GM23248 (cell line): ENCODE data around the gene AP3B1. TPM values are rescaled to one million over a fixed set of nuclear protein-coding genes. Genes with fewer than 3 reads are reported as not detected.

Experiments
- DNase-seq: peaks from one replicate; pipeline ENCODE4 v3.0.0-alpha.2; 2015
- H2AFZ ChIP-seq: fragments of 200-600 bp; sonication (generic); 2 replicates; pipeline ENCODE4 v1.6.1; 2016; ENCODE audit warnings: antibody characterized with exemption
- H3F3A ChIP-seq: fragments of 200-600 bp; sonication (generic); 2 replicates; pipeline ENCODE4 v1.6.1; 2016; ENCODE audit warnings: mild to moderate bottlenecking, antibody characterized with exemption, mixed run types; ENCODE audit not compliant: insufficient read depth
- H3K27ac ChIP-seq: fragments of 200-600 bp; sonication (generic); 2 replicates; pipeline ENCODE4 v1.5.1; 2016; ENCODE audit warnings: mild to moderate bottlenecking
- H3K27me3 ChIP-seq: fragments of 200-600 bp; sonication (generic); replicated peaks from 2 replicates; pipeline ENCODE4 v1.6.1; 2016; ENCODE audit warnings: mild to moderate bottlenecking; ENCODE audit not compliant: insufficient read depth
- H3K36me3 ChIP-seq: fragments of 200-600 bp; sonication (generic); 2 replicates; pipeline ENCODE4 v1.6.1; 2016; ENCODE audit warnings: low read depth, mild to moderate bottlenecking
- H3K4me1 ChIP-seq: fragments of 200-600 bp; sonication (generic); 2 replicates; pipeline ENCODE4 v1.6.1; 2016; ENCODE audit warnings: mild to moderate bottlenecking; ENCODE audit not compliant: insufficient read depth
- H3K4me2 ChIP-seq: fragments of 200-600 bp; sonication (generic); one replicate; pipeline ENCODE4 v1.6.1; 2016; ENCODE audit warnings: mild to moderate bottlenecking; ENCODE audit not compliant: unreplicated experiment
- H3K4me3 ChIP-seq: fragments of 200-600 bp; sonication (generic); 2 replicates; pipeline ENCODE4 v1.5.1; 2016; ENCODE audit warnings: mild to moderate bottlenecking
- H3K79me2 ChIP-seq: fragments of 200-600 bp; sonication (generic); 2 replicates; pipeline ENCODE4 v1.6.1; 2016; ENCODE audit warnings: mild to moderate bottlenecking; ENCODE audit not compliant: insufficient read depth
- H3K9ac ChIP-seq: fragments of 200-600 bp; sonication (generic); 2 replicates; pipeline ENCODE4 v1.6.1; 2016; ENCODE audit warnings: mild to moderate bottlenecking
- H3K9me2 ChIP-seq: fragments of 200-600 bp; sonication (generic); 2 replicates; pipeline ENCODE4 v1.6.1; 2016; ENCODE audit warnings: mixed run types, mild to moderate bottlenecking, moderate library complexity; ENCODE audit not compliant: insufficient read depth
- H3K9me3 ChIP-seq: fragments of 200-600 bp; sonication (generic); one replicate; pipeline ENCODE4 v1.6.1; 2017; ENCODE audit warnings: low read depth
- H4K20me1 ChIP-seq: fragments of 200-600 bp; sonication (generic); 2 replicates; pipeline ENCODE4 v1.6.0; 2016; ENCODE audit not compliant: insufficient read depth
- EZH2 ChIP-seq: fragments of 200-600 bp; sonication (generic); IDR thresholded peaks from 2 replicates; pipeline ENCODE4 v1.6.1; 2018; ENCODE audit warnings: antibody characterized with exemption, mild to moderate bottlenecking; ENCODE audit not compliant: insufficient read depth, poor library complexity, severe bottlenecking
- EZH2phosphoT487 ChIP-seq: fragments of 200-600 bp; sonication (generic); IDR thresholded peaks from 2 replicates; pipeline ENCODE4 v1.6.1; 2018; ENCODE audit warnings: antibody characterized with exemption, moderate library complexity, mild to moderate bottlenecking, low read depth; ENCODE audit not compliant: insufficient read depth
- WGBS, 2 experiments: methylation state at CpG; one replicate each; pipeline ENCODE4 v1.1.6; 2015 to 2017; ENCODE audit warnings: low lambda C conversion rate in 2 of 2, low coverage in 1 of 2; ENCODE audit errors: missing lambda C conversion rate in 2 of 2; 5-methylcytosine and 5-hydroxymethylcytosine counted together
- in situ Hi-C: fragments of 300-500 bp; cut with MboI; formaldehyde crosslinking; loops from 2 replicates; pipeline ENCODE4 v1.15.0; 2020
- polyA plus RNA-seq: library from polyadenylated mRNA; unstranded; fragments of >200 nt; fragmentation: Nextera tagmentation; extraction: Ambion mirVana; gene quantifications from 2 replicates; pipeline ENCODE4 v1.2.1, GENCODE V29; 2016
- total RNA-seq: library from RNA; depleted of rRNA; stranded (reverse); fragments of >200 nt; shearing (Covaris generic); gene quantifications from 2 replicates; pipeline ENCODE4 v1.2.3, GENCODE V29; 2014

Gene AP3B1
- total and polyA plus RNA-seq, 2 experiments from 2014 or later, result 40.3 to 49.7 TPM

DNA sequence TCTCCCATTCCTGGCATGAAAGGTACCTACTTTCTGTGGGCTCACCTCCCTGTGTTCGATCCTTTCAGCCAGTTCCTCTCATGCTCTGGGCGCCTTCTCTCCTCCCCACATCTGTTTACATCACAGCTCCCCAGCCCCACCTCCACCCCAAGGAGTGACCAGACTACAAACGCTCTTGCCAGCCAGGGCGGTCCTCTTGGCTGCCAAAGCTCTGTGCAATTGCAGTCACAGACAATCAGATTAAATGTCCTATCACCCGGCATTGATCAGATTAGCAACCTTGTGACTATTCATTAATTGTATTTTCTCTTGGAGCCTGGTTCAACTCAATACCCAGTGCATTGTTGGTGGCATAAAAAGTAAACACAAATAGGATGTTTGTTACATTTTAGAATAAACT, 307.2 kb downstream of the AP3B1 start:
- Histone ChIP-seq H3K27me3 (no peaks in the 10 kb centered on the region), H3K4me1 (no peaks in the 10 kb centered on the region), H3K36me3 (no peaks in the 10 kb centered on the region), H3K9me3 (no peaks in the 10 kb centered on the region), H3K9me2 (no peaks in the 10 kb centered on the region), H3F3A (no peaks in the 10 kb centered on the region), H3K27ac (no peak overlapping the region), H2AFZ (no peak overlapping the region), H3K9ac (no peak overlapping the region), H3K79me2 (no peaks in the 10 kb centered on the region), H3K4me2 (no peak overlapping the region), H4K20me1 (no peaks in the 10 kb centered on the region), H3K4me3 (no peak overlapping the region)
- in situ Hi-C loops, result no loop called here
- TF ChIP-seq EZH2phosphoT487, result no peak
- TF ChIP-seq EZH2, result no peak
- DNase-seq, result no peak
- 47 to 55% methylated on average over 5 of the region's 5 CpGs for WGBS, 2 experiments

DNA sequence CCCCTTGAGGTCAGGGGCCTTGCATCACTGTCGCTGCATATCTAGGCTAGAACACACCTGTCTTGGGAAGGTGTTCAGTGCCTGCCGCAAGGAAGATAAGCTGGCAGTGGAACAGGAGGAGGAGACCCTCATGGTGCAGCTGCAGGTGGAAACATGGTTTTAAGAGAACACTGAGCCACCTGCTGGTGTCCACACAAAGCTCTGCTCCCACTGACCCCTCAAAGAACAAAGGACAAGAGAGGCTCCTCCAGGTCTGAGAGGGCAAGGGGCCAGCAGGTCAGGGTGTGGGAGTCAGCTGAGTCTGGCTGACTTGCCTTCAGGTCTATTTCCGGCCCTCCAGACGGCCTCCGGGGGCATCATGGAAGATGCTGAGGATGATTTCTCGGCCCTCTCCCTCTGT, 308.2 kb downstream of the AP3B1 start:
- H3K4me3 ChIP-seq, result no peak overlapping the region
- no peak overlapping the region for H3K4me2 ChIP-seq
- H3K9me2 ChIP-seq, result no peaks in the 10 kb centered on the region
- no peaks in the 10 kb centered on the region for H3K27me3 ChIP-seq
- H3K36me3 ChIP-seq, result no peaks in the 10 kb centered on the region
- no peaks in the 10 kb centered on the region for H3K9me3 ChIP-seq
- no peak for TF ChIP-seq EZH2phosphoT487
- 94 to 95% methylated on average over 6 of the region's 6 CpGs for WGBS, 2 experiments
- no peaks in the 10 kb centered on the region for H3K79me2 ChIP-seq
- no peak overlapping the region for H3K27ac ChIP-seq
- H4K20me1 ChIP-seq, result no peaks in the 10 kb centered on the region
- H3K9ac ChIP-seq, result no peak overlapping the region
- no peak overlapping the region for H2AFZ ChIP-seq
- H3K4me1 ChIP-seq, result no peaks in the 10 kb centered on the region
- no peak for DNase-seq
- no peaks in the 10 kb centered on the region for H3F3A ChIP-seq
- in situ Hi-C loops, result no loop called here

DNA sequence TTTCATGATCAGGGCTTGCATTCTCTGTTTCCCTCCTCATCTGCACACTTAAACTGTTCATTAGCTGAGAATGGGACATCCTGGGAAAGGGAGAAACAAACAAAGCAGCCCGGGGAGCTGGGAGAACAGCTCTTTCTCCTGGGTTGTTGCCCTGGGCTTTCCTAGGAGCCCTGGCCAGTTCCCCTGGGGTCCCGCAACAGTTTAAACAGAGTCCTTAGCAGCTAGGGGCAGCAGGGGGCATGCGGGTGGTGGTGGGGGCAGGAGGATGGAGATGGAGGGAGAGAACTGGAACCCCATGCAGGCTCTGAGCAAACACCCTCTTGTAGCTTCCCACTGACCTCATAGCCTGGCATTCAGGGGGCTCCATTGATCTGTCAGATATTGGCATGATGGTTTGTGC, 309.3 kb downstream of the AP3B1 start:
- Histone ChIP-seq H3K9me3 (no peaks in the 10 kb centered on the region), H3K4me3 (no peak overlapping the region), H3K79me2 (no peaks in the 10 kb centered on the region), H3K9ac (no peak overlapping the region), H3F3A (no peaks in the 10 kb centered on the region), H3K9me2 (no peaks in the 10 kb centered on the region), H3K4me2 (no peak overlapping the region), H3K4me1 (no peaks in the 10 kb centered on the region), H4K20me1 (no peaks in the 10 kb centered on the region), H3K36me3 (no peaks in the 10 kb centered on the region), H3K27me3 (no peaks in the 10 kb centered on the region), H3K27ac (no peak overlapping the region), H2AFZ (no peak overlapping the region)
- TF ChIP-seq EZH2phosphoT487, result no peak
- no peak for TF ChIP-seq EZH2
- in situ Hi-C loops, result no loop called here
- no peak for DNase-seq
- 58 to 62% methylated on average over 2 to 3 of the region's 3 CpGs for WGBS, 2 experiments

DNA sequence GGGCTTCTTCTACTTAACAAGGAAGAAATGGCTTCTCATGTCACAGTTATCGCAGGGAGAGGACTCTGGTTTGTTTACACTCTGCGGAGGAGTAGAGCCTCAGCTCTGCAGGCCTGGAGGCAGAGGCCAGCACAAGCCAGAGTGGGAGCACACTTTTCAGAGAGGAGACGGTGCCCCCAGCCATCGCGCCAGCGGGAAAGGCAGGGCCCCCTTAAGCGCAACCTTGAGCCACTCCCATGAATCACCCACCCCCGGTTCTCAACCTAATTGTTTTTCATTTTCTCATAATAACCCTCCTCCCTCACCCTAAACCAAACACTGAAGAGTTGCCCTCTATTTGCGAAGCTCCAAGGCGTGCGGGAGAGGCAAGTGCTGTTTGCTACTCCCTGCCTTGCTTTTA, 309.9 kb downstream of the AP3B1 start:
- no peaks in the 10 kb centered on the region for H3K9me2 ChIP-seq
- H3K4me3 ChIP-seq, result no peak overlapping the region
- no peaks in the 10 kb centered on the region for H3K27me3 ChIP-seq
- H3K79me2 ChIP-seq, result no peaks in the 10 kb centered on the region
- no peaks in the 10 kb centered on the region for H4K20me1 ChIP-seq
- no peaks in the 10 kb centered on the region for H3K36me3 ChIP-seq
- in situ Hi-C loops, result no loop called here
- no peak overlapping the region for H3K9ac ChIP-seq
- WGBS, 2 experiments, result 70 to 73% methylated on average over 11 of the region's 11 CpGs
- H3K4me1 ChIP-seq, result no peaks in the 10 kb centered on the region
- TF ChIP-seq EZH2 (no peak), EZH2phosphoT487 (no peak)
- H3K27ac ChIP-seq, result no peak overlapping the region
- DNase-seq, result no peak
- H2AFZ ChIP-seq, result no peak overlapping the region
- H3K9me3 ChIP-seq, result no peaks in the 10 kb centered on the region
- H3K4me2 ChIP-seq, result no peak overlapping the region
- no peaks in the 10 kb centered on the region for H3F3A ChIP-seq

DNA sequence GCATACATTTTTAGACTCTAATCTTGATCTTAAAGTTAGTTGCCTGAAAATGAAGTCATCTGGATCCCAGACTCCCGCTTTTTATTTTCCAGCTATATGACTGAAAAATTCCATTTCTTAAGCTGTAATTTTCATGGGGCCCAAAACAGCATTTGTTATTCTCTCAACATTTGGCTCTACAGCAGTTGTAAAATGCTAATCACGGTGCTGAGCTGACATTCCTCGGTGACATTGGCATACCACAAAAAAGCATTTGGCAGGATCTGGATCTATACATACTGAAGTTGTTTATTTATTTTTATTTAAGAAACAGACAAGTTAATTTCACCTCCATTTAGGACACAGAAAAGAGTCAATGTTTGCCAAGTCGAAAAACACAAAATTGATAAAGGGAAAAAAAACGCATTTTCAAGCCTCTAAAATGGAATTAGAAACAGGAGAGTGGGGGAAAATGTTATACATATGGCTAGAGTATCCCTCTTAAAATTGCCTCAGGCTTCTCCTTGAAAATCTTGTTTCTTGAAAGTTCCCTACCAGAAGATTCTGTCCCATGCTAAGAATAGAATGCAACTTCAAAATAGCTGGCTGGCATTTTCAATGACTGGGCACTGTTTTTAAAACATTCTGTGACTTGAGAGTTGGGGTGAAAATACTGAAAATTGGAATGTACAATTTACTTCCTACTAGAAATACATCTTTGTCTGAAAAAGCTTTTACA, 310.9 kb downstream of the AP3B1 start:
- H3F3A ChIP-seq, result no peaks in the 10 kb centered on the region

More for the DNA sequence above, 310.9 kb downstream of the AP3B1 start:
- no peak overlapping the region for H2AFZ ChIP-seq
- H3K9me2 ChIP-seq, result no peaks in the 10 kb centered on the region
- H3K36me3 ChIP-seq, result no peaks in the 10 kb centered on the region
- H3K27ac ChIP-seq, result no peak overlapping the region
- DNase-seq, result no peak
- no peaks in the 10 kb centered on the region for H3K9me3 ChIP-seq
- no peak overlapping the region for H3K9ac ChIP-seq
- TF ChIP-seq EZH2phosphoT487 (no peak), EZH2 (no peak)
- H3K79me2 ChIP-seq, result no peaks in the 10 kb centered on the region
- in situ Hi-C loops, result no loop called here
- no peaks in the 10 kb centered on the region for H3K27me3 ChIP-seq
- WGBS, 2 experiments, result 12 to 17% methylated on average over 5 of the region's 5 CpGs
- no peaks in the 10 kb centered on the region for H4K20me1 ChIP-seq
- H3K4me2 ChIP-seq, result no peak overlapping the region
- H3K4me3 ChIP-seq, result no peak overlapping the region
- no peaks in the 10 kb centered on the region for H3K4me1 ChIP-seq
